ENCODE measurements around the gene EPAS1.
A peak's percentile ranks its signal among the peaks of the same experiment; 100 is the strongest.

DNA sequence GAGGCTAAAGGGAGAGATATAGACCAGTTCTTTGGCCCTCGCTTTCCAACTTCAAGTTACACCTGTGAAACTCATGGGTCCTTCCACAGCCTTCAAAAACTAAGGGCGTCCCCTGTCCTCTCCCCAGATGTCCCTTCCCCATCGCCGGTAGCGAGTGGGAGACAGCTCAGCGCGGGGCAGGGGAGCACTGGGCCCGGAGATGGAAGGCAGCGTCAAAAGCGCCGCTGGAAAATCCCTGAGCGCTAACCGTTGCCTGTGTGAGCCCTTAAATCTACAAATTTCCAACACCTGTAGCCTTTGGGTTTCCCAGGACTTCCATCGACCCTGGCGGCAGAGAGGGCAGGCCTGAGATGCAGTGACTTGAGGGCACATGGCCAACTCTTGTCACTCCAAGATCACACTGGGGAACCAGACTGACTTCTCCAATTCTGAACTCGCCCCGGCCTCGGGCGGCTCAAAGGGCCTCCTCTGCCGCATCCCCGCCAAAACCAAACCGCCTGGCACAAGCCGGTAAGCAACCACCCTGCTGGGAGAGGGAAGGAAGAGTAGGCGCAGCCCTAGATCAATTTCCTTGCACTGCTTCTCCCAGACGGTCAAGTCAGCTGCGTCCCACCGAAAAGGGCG lies 879 bp upstream of the EPAS1 start:
- TF ChIP-seq EP300 (IDR thresholded peaks at IDR 0.05) (no peak), POLR2A (IDR thresholded peaks at IDR 0.05) (peak in 1 of 4 donors; percentile 15), POLR2AphosphoS5 (IDR thresholded peaks at IDR 0.05) (no peak)
- TF ChIP-seq, protein P1, sequence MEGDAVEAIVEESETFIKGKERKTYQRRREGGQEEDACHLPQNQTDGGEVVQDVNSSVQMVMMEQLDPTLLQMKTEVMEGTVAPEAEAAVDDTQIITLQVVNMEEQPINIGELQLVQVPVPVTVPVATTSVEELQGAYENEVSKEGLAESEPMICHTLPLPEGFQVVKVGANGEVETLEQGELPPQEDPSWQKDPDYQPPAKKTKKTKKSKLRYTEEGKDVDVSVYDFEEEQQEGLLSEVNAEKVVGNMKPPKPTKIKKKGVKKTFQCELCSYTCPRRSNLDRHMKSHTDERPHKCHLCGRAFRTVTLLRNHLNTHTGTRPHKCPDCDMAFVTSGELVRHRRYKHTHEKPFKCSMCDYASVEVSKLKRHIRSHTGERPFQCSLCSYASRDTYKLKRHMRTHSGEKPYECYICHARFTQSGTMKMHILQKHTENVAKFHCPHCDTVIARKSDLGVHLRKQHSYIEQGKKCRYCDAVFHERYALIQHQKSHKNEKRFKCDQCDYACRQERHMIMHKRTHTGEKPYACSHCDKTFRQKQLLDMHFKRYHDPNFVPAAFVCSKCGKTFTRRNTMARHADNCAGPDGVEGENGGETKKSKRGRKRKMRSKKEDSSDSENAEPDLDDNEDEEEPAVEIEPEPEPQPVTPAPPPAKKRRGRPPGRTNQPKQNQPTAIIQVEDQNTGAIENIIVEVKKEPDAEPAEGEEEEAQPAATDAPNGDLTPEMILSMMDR (IDR thresholded peaks at IDR 0.05), result no peak
